Superior temporal gyrus (tissue), 1 donor: ENCODE data around the gene DDAH2.
"Not testable (repeated sequence)": the region's sequence is repeated elsewhere in the genome, so short reads cannot be mapped to it uniquely, and the experiment has no call there.

ENCODE experiments used
- DNase-seq: peaks from one replicate; pipeline ENCODE4 v3.0.0-alpha.2; 2016; ENCODE audit errors: extremely low spot score

DDAH2 gene

DNA sequence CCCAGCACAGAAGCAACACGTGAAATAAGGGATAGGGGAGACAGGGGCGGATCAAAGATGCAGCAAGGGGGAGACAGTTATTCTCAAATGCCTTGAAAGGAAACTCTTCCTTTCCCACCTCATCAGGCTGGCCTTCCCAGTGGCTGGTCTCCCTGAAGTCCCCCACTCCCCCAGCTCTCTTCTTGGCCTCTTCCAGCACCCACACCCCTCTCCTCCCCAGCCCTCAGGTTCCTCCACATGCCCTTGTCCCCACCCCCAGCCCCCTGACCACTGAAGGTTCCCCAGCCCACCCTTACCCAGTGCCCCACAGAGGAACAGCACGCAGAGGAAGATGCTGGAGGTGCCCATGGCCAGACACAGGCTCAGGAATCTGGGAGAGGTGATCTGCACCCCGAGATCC lies 15.6 kb downstream of the DDAH2 start:
- DNase-seq, result no peak

DNA sequence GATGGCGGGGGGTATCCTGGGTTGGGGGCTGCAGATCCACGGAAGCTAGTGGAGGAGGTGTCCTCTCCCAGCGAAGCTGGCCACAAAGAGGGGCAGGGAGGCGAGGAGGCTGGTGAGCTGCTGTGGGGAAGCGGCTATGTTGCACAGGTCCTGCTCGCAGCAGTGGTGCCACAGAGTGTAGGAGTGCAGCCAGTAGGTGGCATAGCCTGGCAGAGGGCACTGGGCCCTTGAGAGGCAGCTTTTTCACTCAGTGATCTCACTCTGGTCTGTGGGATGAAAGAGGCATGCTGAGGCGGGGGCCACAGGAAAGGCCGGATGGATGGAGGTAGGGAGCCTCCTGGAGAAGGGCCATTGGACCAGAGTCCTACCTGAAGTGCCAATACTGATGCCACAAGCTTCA lies 16.8 kb downstream of the DDAH2 start:
- no peak for DNase-seq

DNA sequence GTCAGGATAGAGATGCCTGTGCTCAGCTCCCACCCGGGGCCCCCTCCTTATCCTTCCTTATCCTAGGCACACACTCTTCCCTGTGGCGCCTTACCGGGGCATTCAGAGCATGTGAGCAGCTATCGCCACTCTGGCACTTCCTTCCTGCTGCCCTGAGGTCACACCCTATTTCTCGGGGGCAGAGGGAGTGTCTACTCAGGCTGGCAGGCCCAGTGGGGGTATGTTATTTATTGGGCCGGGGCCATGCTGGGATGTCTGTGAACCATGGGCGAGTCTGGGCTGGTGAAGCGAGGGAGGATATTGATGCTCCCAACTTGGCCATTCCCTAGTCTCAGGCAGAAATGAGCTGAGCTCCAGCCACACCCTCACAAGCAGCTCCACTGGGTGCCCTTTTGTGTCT lies 17.9 kb downstream of the DDAH2 start:
- no peak for DNase-seq

DNA sequence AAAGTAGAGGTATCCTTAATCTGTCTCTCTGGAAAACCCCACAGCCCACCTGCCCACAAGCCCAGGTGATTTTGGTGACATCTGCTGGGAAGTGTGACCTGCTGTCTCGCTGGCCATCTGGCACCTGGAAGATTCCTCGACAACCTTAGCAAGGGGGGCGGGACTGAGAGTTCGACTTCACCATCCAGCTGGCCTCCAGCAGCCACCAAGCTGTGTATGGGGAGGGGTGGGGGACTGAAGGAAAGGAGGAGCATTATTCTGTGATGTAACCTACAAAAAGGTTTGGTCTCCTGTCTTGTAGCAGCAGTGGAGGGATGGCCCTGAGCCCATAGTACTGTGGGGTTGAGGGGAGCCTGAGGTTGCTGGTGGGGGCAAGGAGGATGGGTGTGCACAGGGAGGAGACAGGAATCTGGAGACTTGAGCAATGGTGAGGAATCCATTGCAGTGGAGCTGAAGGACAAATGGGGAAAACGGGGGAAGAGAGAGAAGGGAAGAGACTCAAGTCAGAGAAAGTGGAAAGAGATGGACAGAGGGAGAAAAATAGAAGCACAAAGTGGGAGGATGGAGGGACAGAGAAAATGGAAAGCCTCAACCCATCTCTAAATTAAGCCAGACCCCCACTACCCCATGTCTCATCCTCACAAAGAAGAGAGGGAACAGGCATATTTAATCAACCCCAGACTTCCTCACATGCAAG lies 18.4 kb downstream of the DDAH2 start:
- DNase-seq, result no peak

DNA sequence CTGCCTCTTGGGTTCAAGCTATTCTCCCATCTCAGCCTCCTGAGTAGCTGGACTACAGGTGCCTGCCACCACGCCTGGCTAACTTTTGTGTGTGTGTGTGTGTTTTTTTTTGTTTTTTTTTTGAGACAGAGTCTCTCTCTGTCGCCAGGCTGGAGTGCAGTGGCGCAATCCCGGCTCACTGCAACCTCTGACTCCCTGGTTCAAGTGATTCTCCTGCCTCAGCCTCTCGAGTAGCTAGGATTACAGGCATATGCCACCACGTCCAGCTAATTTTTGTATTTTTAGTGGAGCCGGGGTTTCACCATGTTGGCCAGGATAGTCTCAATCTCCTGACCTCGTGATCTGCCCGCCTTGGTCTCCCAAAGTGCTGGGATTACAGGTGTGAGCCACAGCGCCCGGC lies 19.9 kb downstream of the DDAH2 start:
- DNase-seq, result not testable (repeated sequence)

DNA sequence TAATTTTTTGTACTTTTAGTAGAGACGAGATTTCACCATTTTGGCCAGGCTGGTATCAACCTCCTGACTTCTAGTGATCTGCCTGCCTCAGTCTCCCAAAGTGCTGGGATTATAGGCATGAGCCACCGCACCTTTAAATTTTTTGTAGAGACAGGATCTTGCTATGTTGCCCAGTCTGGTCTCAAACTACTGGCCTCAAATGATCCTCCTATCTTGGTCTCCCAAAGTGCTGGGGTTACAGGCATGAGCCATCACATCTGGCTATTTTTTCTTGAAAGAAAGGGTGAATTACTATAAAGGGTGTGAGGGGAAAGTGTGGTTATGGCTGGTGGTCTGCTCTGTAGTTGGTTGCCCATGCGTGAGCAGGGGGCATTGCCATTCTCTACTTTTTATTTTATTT lies 20.9 kb downstream of the DDAH2 start:
- no peak for DNase-seq

DNA sequence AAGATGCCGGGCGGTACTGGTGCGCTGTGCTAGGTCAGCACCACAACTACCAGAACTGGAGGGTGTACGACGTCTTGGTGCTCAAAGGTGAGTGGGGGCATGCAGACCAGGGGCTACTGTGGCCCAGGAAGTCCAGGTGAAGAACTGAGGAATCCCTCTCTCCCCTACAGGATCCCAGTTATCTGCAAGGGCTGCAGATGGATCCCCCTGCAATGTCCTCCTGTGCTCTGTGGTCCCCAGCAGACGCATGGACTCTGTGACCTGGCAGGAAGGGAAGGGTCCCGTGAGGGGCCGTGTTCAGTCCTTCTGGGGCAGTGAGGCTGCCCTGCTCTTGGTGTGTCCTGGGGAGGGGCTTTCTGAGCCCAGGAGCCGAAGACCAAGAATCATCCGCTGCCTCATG lies 21.4 kb downstream of the DDAH2 start:
- DNase-seq, result no peak

DNA sequence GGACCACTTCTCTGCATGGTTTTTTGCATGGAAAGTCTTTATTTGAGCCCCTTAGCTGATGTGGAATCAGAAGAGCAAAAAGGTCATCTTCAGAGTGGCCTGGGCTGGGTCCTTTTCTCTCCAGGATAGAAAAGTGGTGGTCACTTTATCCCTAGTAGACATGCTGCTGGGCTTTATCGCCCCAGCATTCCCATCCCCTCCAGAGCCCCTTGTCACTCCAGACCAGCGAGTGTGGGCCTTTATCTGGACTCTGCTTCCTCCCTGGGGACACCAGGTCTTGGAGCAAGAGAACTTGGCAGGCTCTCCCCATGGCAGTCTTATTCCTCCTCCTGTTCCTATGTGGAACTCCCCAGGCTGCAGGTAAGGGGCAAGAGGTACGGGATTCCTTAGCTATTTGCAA lies 22.5 kb downstream of the DDAH2 start, which contains the start of gene LY6G6F:
Gene LY6G6F, plus strand, starts transcription at position 268 of the 400 bp plus-strand sequence. Its CDS starts 41 bp downstream, at position 309.
- DNase-seq, result no peak

DNA sequence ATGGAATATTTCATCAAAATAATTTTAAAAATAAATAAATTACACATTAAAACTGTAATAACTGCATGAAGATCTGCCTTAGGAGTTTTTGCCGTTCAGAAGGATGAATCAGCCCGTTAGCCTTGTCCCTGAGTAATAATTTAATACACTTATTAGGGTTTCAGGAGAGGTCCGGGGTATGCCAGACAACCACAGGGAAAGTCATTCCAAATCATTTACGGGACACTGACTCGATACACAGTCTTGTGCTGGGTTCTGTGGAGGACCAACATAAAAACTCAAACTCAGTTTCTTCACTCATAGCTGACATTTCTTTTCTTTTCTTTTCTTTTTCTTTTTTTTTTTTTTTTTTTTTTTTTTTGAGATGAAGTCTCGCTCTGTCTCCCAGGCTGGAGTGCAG lies 23.2 kb downstream of the DDAH2 start:
- no peak for DNase-seq

DNA sequence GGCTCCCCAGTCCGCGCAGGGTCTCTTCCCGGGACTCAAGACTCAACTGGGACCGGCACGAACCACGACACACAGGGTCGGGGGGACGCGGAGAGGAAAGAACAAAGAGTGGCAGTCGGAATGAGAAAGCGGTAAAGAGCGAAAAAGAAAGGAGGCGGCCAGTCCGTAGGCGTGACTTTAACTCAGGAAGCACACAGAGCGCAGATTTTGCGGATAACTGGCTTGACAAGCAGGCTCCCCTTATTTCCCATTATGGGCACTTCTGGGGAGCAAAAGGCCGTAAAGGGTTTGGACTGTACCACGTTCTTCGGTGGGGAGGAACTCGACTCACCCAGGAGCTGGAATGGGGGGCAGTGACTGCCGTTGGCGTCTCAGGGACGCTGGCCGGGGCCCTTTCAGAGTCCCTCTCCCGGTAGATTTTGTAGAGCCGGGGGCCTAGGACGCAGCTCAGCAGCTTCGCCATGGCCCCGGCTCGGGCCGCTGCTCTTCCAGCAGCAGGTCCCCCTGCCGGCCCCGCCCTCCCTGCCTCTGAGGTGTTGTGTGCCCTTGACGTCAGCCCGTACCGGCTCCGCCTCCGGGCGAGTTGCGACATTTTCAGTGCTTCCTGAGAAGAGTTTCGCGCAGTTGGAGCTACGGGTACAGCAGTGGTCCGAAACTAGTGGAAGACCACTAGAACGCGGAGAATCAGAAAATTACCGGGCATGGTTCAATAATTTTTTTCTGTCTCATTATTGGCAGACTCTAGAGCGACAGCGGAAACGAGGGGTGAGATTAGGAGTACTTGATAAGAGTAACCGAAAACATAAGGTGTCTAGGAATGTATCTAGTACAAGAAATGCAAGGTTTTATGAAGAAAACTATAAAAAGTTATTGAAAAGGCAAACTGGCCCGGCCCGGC lies 26.0 kb downstream of the DDAH2 start, which contains the start of gene ABHD16A:
Gene ABHD16A, minus strand, starts transcription at position 506 of the 898 bp plus-strand sequence. Its CDS starts 43 bp downstream, at position 463.
- peak; percentile 98 for DNase-seq

DNA sequence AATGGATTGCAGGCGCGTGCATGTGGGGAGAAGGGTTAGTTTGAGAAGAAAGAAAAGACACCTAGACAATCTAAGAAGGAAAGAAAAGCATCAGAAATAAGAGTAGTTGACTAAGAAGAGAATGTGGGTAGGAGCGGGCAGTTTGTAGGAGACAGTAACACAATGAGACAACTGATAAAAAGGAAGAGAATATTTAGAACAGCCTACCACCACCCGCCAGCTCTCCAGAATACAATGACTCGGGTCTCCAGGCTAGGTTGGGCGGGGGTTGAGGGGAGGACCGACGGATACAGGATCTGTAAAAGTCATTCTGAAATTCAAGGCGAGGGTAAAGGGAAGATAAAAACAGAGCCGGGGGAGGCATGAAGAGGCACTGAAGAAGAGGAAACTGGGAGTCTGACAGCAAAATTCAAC lies 26.7 kb downstream of the DDAH2 start:
- no peak for DNase-seq

DNA sequence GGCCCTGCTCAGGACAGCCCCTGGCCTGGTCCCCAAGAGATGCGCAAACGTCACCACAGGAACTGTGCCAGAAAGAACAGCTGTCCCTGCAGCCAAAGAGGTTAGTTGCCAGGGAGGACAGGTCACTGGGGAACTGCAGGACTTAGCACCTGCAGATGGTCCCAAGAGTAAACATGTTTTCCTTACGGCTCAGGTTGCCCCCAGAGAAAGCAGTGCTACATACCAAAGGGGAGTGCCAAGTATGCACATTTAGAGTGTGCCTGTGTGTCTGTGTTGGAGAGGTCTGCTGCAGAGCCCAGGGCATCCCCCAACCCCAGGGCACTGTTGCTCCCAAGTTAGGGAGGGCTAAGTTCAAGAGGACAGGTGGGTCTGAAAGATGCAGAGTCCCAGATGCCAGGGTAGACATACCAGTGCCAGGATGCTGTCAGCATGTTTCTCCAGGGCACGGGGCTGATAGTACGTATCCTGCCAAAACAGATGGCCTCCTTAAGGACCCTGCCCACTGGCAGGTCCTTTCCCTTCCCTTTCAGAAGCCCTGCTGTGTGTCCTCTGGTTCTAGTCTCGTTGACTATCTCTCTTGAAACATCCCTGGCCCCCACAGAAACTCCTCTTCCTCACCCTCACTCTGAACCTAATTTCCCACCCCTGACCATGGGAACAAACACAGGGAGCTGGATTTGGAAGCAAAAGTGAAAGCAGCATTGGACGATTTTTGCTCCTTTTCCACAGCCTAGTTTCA lies 27.3 kb downstream of the DDAH2 start:
- DNase-seq, result no peak

DNA sequence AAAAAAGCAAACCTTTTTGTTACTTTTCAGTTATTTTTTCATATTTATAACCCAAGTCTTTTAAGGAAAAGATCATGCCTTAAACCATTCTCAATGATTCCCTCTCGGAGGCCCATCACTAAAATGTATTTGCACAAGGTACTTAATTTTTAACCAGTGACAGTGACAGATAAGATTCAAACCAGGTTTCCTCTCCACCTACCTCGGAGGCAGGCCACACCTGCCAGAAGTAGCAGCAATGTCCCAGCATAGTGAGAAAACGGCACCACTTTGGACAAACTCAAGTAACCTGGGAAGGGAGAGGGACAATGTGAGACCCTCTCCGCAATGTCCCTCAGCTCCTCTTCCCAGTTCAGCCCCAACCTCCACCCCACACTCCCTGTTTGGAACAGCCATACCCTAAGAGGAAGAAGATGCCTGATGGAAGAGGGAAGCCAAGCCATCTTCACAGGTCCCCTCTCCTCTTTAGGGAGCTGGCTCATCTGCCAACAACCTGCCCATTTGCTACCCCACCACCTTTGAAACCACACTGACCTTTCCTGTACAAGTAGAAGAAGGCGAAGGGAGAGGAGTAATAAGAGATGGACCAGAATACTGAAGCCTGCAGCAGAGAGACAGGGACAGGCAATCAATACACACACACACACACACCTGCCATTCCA lies 28.2 kb downstream of the DDAH2 start:
- no peak for DNase-seq

DNA sequence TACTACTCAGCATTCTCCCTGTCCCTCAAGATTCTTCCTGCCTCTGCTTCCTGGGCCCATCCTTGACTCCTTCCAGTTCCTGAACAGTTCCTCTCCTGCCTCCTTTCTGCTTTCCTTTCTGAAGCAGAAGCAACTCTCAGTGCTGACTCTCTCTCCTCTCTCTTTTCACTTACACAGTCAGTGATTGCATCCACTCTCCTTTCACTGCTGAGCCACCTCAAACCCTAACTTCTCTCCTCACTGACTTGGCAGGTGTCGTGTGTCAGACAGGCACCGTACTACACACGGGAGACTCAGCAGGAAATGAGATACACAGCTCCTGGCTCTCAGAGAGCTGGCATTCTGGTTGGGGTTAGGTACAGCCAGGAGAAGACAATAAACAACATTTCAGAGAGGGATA lies 31.5 kb downstream of the DDAH2 start:
- no peak for DNase-seq

DNA sequence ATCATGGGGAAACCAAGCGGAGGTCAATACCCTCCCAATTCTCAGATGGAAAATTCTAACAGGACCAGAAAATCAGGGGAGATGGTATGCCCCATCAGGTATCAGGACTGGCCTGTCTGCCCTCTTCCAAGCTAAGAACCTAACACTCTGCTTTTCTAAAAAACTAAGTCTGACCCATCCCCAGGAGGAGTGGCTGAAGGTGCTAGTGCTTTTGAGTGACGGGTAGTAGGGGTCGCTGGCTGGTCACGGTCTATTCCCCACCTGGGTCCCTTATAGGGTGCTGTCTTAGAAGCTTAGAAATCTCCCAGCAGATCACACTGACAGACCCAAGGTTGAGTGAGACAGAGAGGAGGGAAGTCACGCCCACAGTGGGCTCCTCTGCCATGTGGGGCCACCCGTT lies 35.6 kb downstream of the DDAH2 start:
- DNase-seq, result no peak

DNA sequence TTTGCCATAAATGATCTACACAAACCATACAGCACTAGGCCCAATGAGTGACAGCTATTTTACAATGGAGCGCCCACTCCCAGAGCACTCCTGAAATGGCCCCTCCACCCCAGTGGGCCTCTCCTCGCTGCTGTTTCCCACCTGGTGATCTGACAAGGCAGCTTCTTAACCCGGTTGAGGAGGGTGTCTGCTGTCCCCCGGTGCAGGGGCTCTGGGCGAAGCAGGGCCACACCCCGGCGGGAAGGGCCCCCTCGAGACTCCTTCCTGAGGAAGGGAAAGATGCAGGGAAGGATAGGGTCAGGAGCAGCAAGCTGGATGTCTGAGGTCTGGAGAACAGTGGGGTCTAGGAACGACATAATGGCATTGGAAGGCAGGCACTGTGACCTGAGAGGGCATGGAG lies 36.2 kb downstream of the DDAH2 start:
- DNase-seq, result no peak

DNA sequence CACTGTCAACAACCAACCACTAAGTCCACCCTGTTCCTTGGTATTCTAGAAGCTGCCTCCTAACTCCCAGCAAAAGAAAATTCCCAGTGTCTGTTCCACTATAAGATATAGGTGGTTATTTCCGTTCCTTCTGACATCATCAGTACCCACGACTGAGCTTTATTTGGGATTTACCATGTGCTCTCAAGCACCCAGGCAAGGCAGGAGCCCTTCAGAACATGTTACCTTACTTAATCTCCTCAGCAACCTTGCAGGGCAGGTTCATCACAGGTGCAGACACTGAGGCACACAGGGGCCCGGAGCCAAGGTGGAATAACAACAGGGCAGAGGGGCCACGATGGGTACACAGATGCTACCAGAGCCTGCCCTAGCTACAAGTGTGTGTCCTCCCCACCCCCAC lies 36.7 kb downstream of the DDAH2 start:
- DNase-seq, result no peak

DNA sequence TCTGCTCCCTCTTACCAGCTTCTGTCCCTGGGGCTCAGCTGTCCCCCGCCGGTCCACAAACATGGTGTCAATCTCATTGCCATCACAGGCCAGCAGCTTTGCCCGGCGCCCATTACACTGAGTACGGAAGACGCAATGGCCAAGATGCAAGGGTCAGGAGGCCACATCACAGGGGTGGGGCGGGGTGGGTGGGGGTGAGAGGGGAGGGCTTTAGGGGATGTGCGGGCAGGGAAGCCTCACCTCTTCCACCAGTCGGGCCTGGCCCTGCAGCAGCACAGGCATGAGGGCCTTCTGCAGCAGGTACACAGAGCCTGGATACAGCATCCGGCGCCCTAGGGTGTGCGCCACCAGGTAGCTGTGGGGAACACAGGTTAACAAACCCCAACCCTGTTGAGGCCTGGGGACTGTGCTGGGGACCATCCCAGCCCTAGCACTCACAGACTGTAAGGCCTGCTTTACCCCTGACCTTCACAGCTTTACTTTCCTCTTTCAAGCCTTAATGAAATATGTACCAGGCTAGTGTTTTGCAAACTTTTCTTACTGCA lies 37.5 kb downstream of the DDAH2 start:
- no peak for DNase-seq

DNA sequence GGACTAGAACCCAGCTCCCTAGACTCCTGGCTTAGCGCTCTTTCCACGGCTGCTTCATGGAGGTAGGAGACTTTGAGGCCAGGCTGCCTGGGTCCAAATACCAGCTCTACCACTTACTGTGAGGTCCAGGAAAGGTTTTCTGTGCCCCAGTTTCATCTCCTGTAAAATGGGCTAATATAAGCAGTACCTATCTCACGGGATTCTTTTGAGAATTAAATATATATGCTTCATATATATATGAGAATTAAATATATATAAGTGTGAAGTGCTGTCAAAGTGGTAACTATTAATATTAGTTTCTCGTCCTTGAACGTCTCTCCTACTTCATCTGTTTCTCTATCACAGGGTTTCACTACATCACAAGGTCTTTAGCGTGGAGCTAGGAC lies 38.0 kb downstream of the DDAH2 start:
- DNase-seq, result no peak

DNA sequence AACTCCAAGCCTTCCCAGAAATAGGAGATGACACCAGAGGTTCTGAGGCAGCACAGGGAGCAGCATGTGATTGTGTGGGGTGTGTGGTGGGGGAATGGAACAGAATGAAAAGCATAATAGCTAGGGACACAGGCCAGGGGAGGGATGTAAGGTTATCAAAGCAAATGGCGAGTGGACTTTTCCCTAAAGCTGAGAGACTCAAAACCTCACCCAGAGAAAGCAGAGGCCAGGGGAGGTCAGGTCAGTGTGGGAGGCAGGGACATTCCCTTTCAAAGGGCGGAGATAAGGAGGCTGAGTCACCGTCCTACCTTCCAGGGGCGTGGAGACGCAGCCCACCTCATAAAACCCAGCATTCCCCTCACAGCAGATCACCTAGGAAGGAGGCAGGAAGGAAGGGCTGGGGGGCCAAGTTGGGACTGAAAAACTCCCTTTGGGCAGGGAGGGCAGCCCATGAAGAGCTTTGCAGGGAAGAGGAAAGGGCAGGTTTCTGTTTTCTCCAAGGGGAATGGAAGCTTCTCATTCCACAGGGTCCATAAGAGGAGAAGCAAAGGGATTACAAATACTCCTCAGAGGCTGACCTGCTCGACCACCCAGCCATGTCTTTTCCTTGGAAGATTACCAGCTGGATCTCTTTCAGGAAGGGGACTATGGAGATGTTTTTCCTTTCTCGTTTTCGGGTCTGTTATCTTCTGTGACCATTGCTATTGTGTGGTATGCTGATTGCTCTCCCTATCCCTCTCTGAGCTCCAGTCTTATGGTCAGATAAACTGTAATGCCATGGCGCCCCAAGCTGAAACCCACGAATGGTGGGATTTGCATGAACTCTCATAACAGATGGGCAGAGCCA lies 38.6 kb downstream of the DDAH2 start:
- no peak for DNase-seq
